Measurements from ENCODE around the gene COX4I1. TPM values are rescaled to one million over a fixed set of nuclear protein-coding genes. Genes with fewer than 3 reads are reported as not detected.

The COX4I1 gene
- 100 to 1,000 TPM; 273 to 322 TPM for total RNA-seq
- long read RNA-seq, donor 1, transcript COX4I1-201 (5 exons, 708 nt), result major isoform, 62 of 71 reads
- long read RNA-seq, donor 1, partial matches to known transcripts, result 6 of 71 reads
- long read RNA-seq, donor 1, other reads (novel, unspliced or antisense), result 0 of 71 reads
- long read RNA-seq, donor 2, transcript COX4I1-201 (5 exons, 708 nt), result major isoform, 174 of 201 reads
- long read RNA-seq, donor 2, partial matches to known transcripts, result 9 of 201 reads
- long read RNA-seq, donor 2, other reads (novel, unspliced or antisense), result 15 of 201 reads

- intact Hi-C loops (cut with DNase I), result no loop called here
- peak; percentile 99 for DNase-seq (ENCODE audit: low spot score)
These were observed at the start of gene COX4I1, which contains the start of gene EMC8 for GRCh38 chr16:85799497-85800320. TSS of gene COX4I1 (plus strand) at chr16:85799695. CDS start at chr16:85801206, 1,511 bp downstream. TSS of gene EMC8 (minus strand) at chr16:85799544. CDS start at chr16:85799295, 249 bp downstream.

GRCh38 chr16:85749771-85750145 is 49.7 kb upstream of the COX4I1 start:
- intact Hi-C loops (cut with DNase I), result no loop called here
- DNase-seq (ENCODE audit: low spot score), result no peak

GRCh38 chr16:85750146-85750826 is 49.2 kb upstream of the COX4I1 start:
- intact Hi-C loops (cut with DNase I), result no loop called here
- DNase-seq (ENCODE audit: low spot score), result no peak

- DNase-seq (ENCODE audit: low spot score), result no peak
- intact Hi-C loops (cut with DNase I), result no loop called here
These were observed 48.4 kb upstream of the COX4I1 start, which contains the start of gene C16orf74 for GRCh38 chr16:85750827-85751697. TSS of gene C16orf74 (minus strand) at chr16:85751096. CDS start at chr16:85735217, 15,879 bp downstream.

GRCh38 chr16:85751698-85752501 is 47.6 kb upstream of the COX4I1 start:
- intact Hi-C loops (cut with DNase I), result no loop called here
- DNase-seq (ENCODE audit: low spot score), result no peak

- no peak for DNase-seq (ENCODE audit: low spot score)
- intact Hi-C loops (cut with DNase I), result no loop called here
These were observed 46.7 kb upstream of the COX4I1 start for GRCh38 chr16:85752511-85753420.

GRCh38 chr16:85753559-85753958 is 45.9 kb upstream of the COX4I1 start:
- intact Hi-C loops (cut with DNase I), result no loop called here
- no peak for DNase-seq (ENCODE audit: low spot score)

- DNase-seq (ENCODE audit: low spot score), result no peak
- intact Hi-C loops (cut with DNase I), result no loop called here
These were observed 45.5 kb upstream of the COX4I1 start for GRCh38 chr16:85753976-85754375.

- no peak for DNase-seq (ENCODE audit: low spot score)
- intact Hi-C loops (cut with DNase I), result no loop called here
These were observed 45.1 kb upstream of the COX4I1 start for GRCh38 chr16:85754413-85754812.

- intact Hi-C loops (cut with DNase I), result no loop called here
These were observed 43.3 kb upstream of the COX4I1 start for GRCh38 chr16:85755929-85756768.

GRCh38 chr16:85757341-85757822 is 42.1 kb upstream of the COX4I1 start:
- no peak for DNase-seq (ENCODE audit: low spot score)
- intact Hi-C loops (cut with DNase I), result no loop called here

More at GRCh38 chr16:85755929-85756768, 43.3 kb upstream of the COX4I1 start:
- DNase-seq (ENCODE audit: low spot score), result no peak

- intact Hi-C loops (cut with DNase I), result no loop called here
- no peak for DNase-seq (ENCODE audit: low spot score)
These were observed 40.4 kb upstream of the COX4I1 start for GRCh38 chr16:85759136-85759535.

- intact Hi-C loops (cut with DNase I), result no loop called here
- no peak for DNase-seq (ENCODE audit: low spot score)
These were observed 39.7 kb upstream of the COX4I1 start for GRCh38 chr16:85759631-85760419.

- intact Hi-C loops (cut with DNase I), result no loop called here
- no peak for DNase-seq (ENCODE audit: low spot score)
These were observed 37.6 kb upstream of the COX4I1 start for GRCh38 chr16:85761861-85762260.

- no peak for DNase-seq (ENCODE audit: low spot score)
- intact Hi-C loops (cut with DNase I), result no loop called here
These were observed 36.5 kb upstream of the COX4I1 start for GRCh38 chr16:85762970-85763369.

Data from posterior vena cava (tissue), 2 donors.